CD4-positive, alpha-beta memory T cell (primary cell): ENCODE results near the gene TMED1. TPM values are rescaled to one million over a fixed set of nuclear protein-coding genes. Genes with fewer than 3 reads are reported as not detected.
A peak's percentile ranks its signal among the peaks of the same experiment; 100 is the strongest.

Source experiments
- CTCF ChIA-PET: fragments of 350-600 bp; sonication (Branson Sonifier 250); formaldehyde crosslinking; loops from one replicate; lab custom pipeline; 2021; ENCODE audit warnings: inconsistent platforms; ENCODE audit not compliant: partially characterized antibody; lab: Charles Lee
- POLR2A ChIA-PET: fragments of 350-600 bp; sonication (Branson Sonifier 250); formaldehyde crosslinking; loops from one replicate; lab custom pipeline; 2021; ENCODE audit not compliant: partially characterized antibody; lab: Charles Lee
- DNase-seq, 5 donors: peaks; one replicate each; pipeline versions ENCODE4 v3.0.0 to v3.0.0-alpha.2; 2020 to 2022; ENCODE audit warnings: mixed read lengths in 1 of 5
- H3K27ac ChIP-seq: one replicate; pipeline ENCODE4 v1.7.0; 2013; ENCODE audit warnings: low read depth, low read length
- H3K27me3 ChIP-seq: 2 replicates; pipeline ENCODE4 v1.7.0; 2013; ENCODE audit warnings: mild to moderate bottlenecking, low read length, moderate library complexity; ENCODE audit not compliant: insufficient read depth
- H3K36me3 ChIP-seq: 2 replicates; pipeline ENCODE4 v1.7.0; 2013; ENCODE audit warnings: mild to moderate bottlenecking, low read length, moderate library complexity; ENCODE audit not compliant: insufficient read depth
- H3K4me1 ChIP-seq: 2 replicates; pipeline ENCODE4 v1.7.0; 2013; ENCODE audit warnings: mild to moderate bottlenecking, low read length, moderate library complexity; ENCODE audit not compliant: insufficient read depth
- H3K4me3 ChIP-seq, 2 donors: one replicate each; pipeline ENCODE4 v1.7.0; 2013; ENCODE audit warnings: low read length in 2 of 2, mild to moderate bottlenecking in 1 of 2
- H3K9me3 ChIP-seq, 2 donors: one replicate each; pipeline ENCODE4 v1.7.0; 2013; ENCODE audit warnings: low read length in 2 of 2, control low read depth in 1 of 2; ENCODE audit not compliant: control insufficient read depth in 1 of 2
- H3K27ac Mint-ChIP-seq, 7 donors: one replicate each; pipeline ENCODE4 v1.8.0; 2020 to 2021; ENCODE audit warnings: mixed read lengths in 7 of 7, mild to moderate bottlenecking in 6 of 7, inconsistent platforms in 3 of 7, moderate library complexity in 3 of 7
- H3K27me3 Mint-ChIP-seq, 2 donors: one replicate each; pipeline ENCODE4 v1.8.0; 2020 to 2021; ENCODE audit warnings: mixed read lengths in 2 of 2
- H3K36me3 Mint-ChIP-seq, 2 donors: one replicate each; pipeline ENCODE4 v1.8.0; 2020 to 2021; ENCODE audit warnings: mixed read lengths in 2 of 2, inconsistent platforms in 1 of 2, mild to moderate bottlenecking in 1 of 2
- H3K4me1 Mint-ChIP-seq, 4 donors: one replicate each; pipeline ENCODE4 v1.8.0; 2020 to 2021; ENCODE audit warnings: mixed read lengths in 4 of 4, mild to moderate bottlenecking in 1 of 4
- H3K4me3 Mint-ChIP-seq, 8 donors: one replicate each; pipeline ENCODE4 v1.8.0; 2020 to 2021; ENCODE audit warnings: mixed read lengths in 8 of 8, mild to moderate bottlenecking in 7 of 8, moderate library complexity in 6 of 8, inconsistent platforms in 3 of 8
- H3K9me3 Mint-ChIP-seq, 8 donors: one replicate each; pipeline ENCODE4 v1.8.0; 2020 to 2021; ENCODE audit warnings: mixed read lengths in 8 of 8, mild to moderate bottlenecking in 5 of 8, inconsistent platforms in 3 of 8, moderate library complexity in 1 of 8
- intact Hi-C: fragments of 100-400 bp; cut with micrococcal nuclease; formaldehyde crosslinking; loops from one replicate; pipeline ENCODE4 v1.15.1; 2023
- polyA plus RNA-seq, 2 donors: library from polyadenylated mRNA; unstranded; fragments of 300-500 nt; fragmentation: Illumina TruSeq; gene quantifications; one replicate each; pipeline ENCODE4 v1.2.3, GENCODE V29; 2021
- total RNA-seq, 2 experiments: library from RNA; stranded (reverse); gene quantifications; one replicate each; pipeline ENCODE4 v1.2.3, GENCODE V29; 2021

The TMED1 gene
- total and polyA plus RNA-seq, 4 experiments from 2014 or later: 9.0 to 24.9 (median 17.8) TPM

GRCh38 chr19:10828981-10829821, 6.8 kb downstream of the TMED1 start:
- H3K36me3 ChIP-seq: peaks cover 39% of the 10 kb centered on the region
- H3K27ac ChIP-seq: no peak overlapping the region
- Mint-ChIP-seq H3K27me3 (no peaks in the 10 kb centered on the region), H3K9me3 (no peaks in the 10 kb centered on the region), H3K36me3 (peaks cover 14 to 54% of the 10 kb centered on the region in 2 donors), H3K27ac (peak overlapping the region in 2 of 7 donors; percentile 46 to 48), H3K4me3 (no peak overlapping the region), H3K4me1 (no peaks in the 10 kb centered on the region)
- CTCF ChIA-PET: interaction anchor here (1.9 kb wide), 2 partner anchors 35 to 112 kb away, joined by 6 to 7 read pairs; partner anchors contain the start of gene DNM2
- intact Hi-C loops: no loop called here
- H3K27me3 ChIP-seq: no peaks in the 10 kb centered on the region
- no peaks in the 10 kb centered on the region for H3K4me1 ChIP-seq
- POLR2A ChIA-PET: interaction anchor here (0.7 to 0.8 kb wide), 3 partner anchors 97 to 966 kb away, joined by 3 to 5 read pairs (median 4); partner anchors contain the start of gene DNM2
- H3K4me3 ChIP-seq: no peak overlapping the region
- DNase-seq: no peak
- H3K9me3 ChIP-seq: no peaks in the 10 kb centered on the region

- Mint-ChIP-seq H3K36me3 (peaks cover 20 to 50% of the 10 kb centered on the region in 2 donors), H3K27me3 (no peaks in the 10 kb centered on the region), H3K9me3 (no peaks in the 10 kb centered on the region), H3K27ac (peak overlapping the region in 3 of 7 donors; percentile 10 to 35 (median 31)), H3K4me1 (no peaks in the 10 kb centered on the region), H3K4me3 (no peak overlapping the region)
- Histone ChIP-seq H3K4me3 (no peak overlapping the region), H3K27me3 (no peaks in the 10 kb centered on the region), H3K9me3 (no peaks in the 10 kb centered on the region), H3K4me1 (no peaks in the 10 kb centered on the region), H3K27ac (no peak overlapping the region), H3K36me3 (peaks cover 51% of the 10 kb centered on the region)
- CTCF ChIA-PET: interaction anchor here (1.5 kb wide), 1 partner anchor 109 kb away, joined by 6 read pairs; the partner anchor contains the start of gene DNM2
- POLR2A ChIA-PET: interaction anchor here (1.1 kb wide), 1 partner anchor 9 kb away, joined by 4 read pairs; the partner anchor contains the start of gene TMED1
- no peak for DNase-seq
- intact Hi-C loops: no loop called here
These were observed 9.2 kb downstream of the TMED1 start for GRCh38 chr19:10826846-10827245.

GRCh38 chr19:10826231-10826630, 9.8 kb downstream of the TMED1 start:
- no peaks in the 10 kb centered on the region for H3K27me3 ChIP-seq
- no peak overlapping the region for H3K4me3 ChIP-seq
- H3K4me1 ChIP-seq: no peaks in the 10 kb centered on the region
- POLR2A ChIA-PET: interaction anchor here (1.1 kb wide), 1 partner anchor 10 kb away, joined by 4 read pairs; the partner anchor contains the start of gene TMED1
- no peaks in the 10 kb centered on the region for H3K9me3 Mint-ChIP-seq
- H3K27ac Mint-ChIP-seq: peak overlapping the region in 4 of 7 donors; percentile 21 to 55 (median 36)
- intact Hi-C loops: no loop called here
- CTCF ChIA-PET: interaction anchor here (1.2 to 1.5 kb wide), 2 partner anchors 38 to 109 kb away, joined by 4 to 6 read pairs; partner anchors contain the start of gene DNM2
- H3K4me1 Mint-ChIP-seq: no peaks in the 10 kb centered on the region
- H3K27ac ChIP-seq: no peak overlapping the region
- DNase-seq: no peak
- peaks cover 21 to 44% of the 10 kb centered on the region in 2 donors for H3K36me3 Mint-ChIP-seq
- H3K36me3 ChIP-seq: peaks cover 53% of the 10 kb centered on the region
- no peaks in the 10 kb centered on the region for H3K9me3 ChIP-seq
- no peak overlapping the region for H3K4me3 Mint-ChIP-seq
- H3K27me3 Mint-ChIP-seq: no peaks in the 10 kb centered on the region

GRCh38 chr19:10823690-10824089, 12.3 kb downstream of the TMED1 start:
- Histone ChIP-seq H3K9me3 (no peaks in the 10 kb centered on the region), H3K36me3 (peaks cover 59% of the 10 kb centered on the region), H3K27ac (no peak overlapping the region), H3K4me3 (no peak overlapping the region), H3K27me3 (no peaks in the 10 kb centered on the region), H3K4me1 (no peaks in the 10 kb centered on the region)
- Mint-ChIP-seq H3K27me3 (no peaks in the 10 kb centered on the region), H3K4me3 (no peak overlapping the region), H3K36me3 (peaks cover 38 to 51% of the 10 kb centered on the region in 2 donors), H3K4me1 (peaks cover 0 to 3% (median 3%) of the 10 kb centered on the region in 4 donors), H3K27ac (peak overlapping the region in 2 of 7 donors; percentile 41 to 65), H3K9me3 (no peaks in the 10 kb centered on the region)
- intact Hi-C loops: no loop called here
- DNase-seq: no peak
- ChIA-PET POLR2A (no interaction called here), CTCF (interaction anchor here (4.5 kb wide), 1 partner anchor 107 kb away, joined by 29 read pairs; the partner anchor contains the start of gene DNM2)

- Histone ChIP-seq H3K4me3 (no peak overlapping the region), H3K27me3 (no peaks in the 10 kb centered on the region), H3K27ac (no peak overlapping the region), H3K4me1 (no peaks in the 10 kb centered on the region), H3K36me3 (peaks cover 47% of the 10 kb centered on the region), H3K9me3 (no peaks in the 10 kb centered on the region)
- Mint-ChIP-seq H3K4me3 (no peak overlapping the region), H3K27ac (peak overlapping the region; percentile 29 to 97 (median 78)), H3K27me3 (no peaks in the 10 kb centered on the region), H3K36me3 (peaks cover 29 to 45% of the 10 kb centered on the region in 2 donors), H3K9me3 (no peaks in the 10 kb centered on the region), H3K4me1 (peaks cover 0 to 3% (median 3%) of the 10 kb centered on the region in 4 donors)
- POLR2A ChIA-PET: interaction anchor here (1.5 kb wide), 1 partner anchor 16 kb away, joined by 6 read pairs; the partner anchor contains the start of gene TMED1
- intact Hi-C loops: no loop called here
- CTCF ChIA-PET: interaction anchor here (1.1 to 4.5 kb wide), 4 partner anchors 16 to 103 kb away, joined by 5 to 29 read pairs (median 8); partner anchors contain the start of genes DNM2 and TMED1
- DNase-seq: no peak
These were observed 15.8 kb downstream of the TMED1 start for GRCh38 chr19:10820173-10820572.

- Histone ChIP-seq H3K4me3 (no peak overlapping the region), H3K9me3 (no peaks in the 10 kb centered on the region), H3K27me3 (no peaks in the 10 kb centered on the region), H3K27ac (no peak overlapping the region), H3K4me1 (no peaks in the 10 kb centered on the region), H3K36me3 (peaks cover 39% of the 10 kb centered on the region)
- peaks cover 30 to 41% of the 10 kb centered on the region in 2 donors for H3K36me3 Mint-ChIP-seq
- H3K4me3 Mint-ChIP-seq: no peak overlapping the region
- H3K27ac Mint-ChIP-seq: peak overlapping the region in 5 of 7 donors; percentile 27 to 97 (median 48)
- DNase-seq: no peak
- H3K27me3 Mint-ChIP-seq: no peaks in the 10 kb centered on the region
- intact Hi-C loops: no loop called here
- ChIA-PET POLR2A (no interaction called here), CTCF (interaction anchor here (0.8 kb wide), 1 partner anchor 117 kb away, joined by 3 read pairs; no protein-coding TSS in a partner anchor)
- no peaks in the 10 kb centered on the region for H3K9me3 Mint-ChIP-seq
- H3K4me1 Mint-ChIP-seq: peaks cover 0 to 5% (median 3%) of the 10 kb centered on the region in 4 donors
These were observed 16.6 kb downstream of the TMED1 start for GRCh38 chr19:10819124-10820060.
